HFF-Myc (cell line): ENCODE results near the gene CCDC172.
A peak's percentile ranks its signal among the peaks of the same experiment; 100 is the strongest.

Source experiments
- DNase-seq: peaks from one replicate; pipeline ENCODE4 v3.0.0-alpha.2; 2011; ENCODE audit warnings: low read depth; ENCODE audit errors: extremely low read depth
- H3K4me3 ChIP-seq: replicated peaks from 2 replicates; pipeline ENCODE4 v1.5.1; 2011; ENCODE audit warnings: low read depth, mild to moderate bottlenecking, control low read depth, low read length
- CTCF ChIP-seq: IDR thresholded peaks from 2 replicates; pipeline ENCODE4 v1.5.1; 2012; ENCODE audit warnings: mild to moderate bottlenecking, low read depth, low read length, control low read depth; ENCODE audit errors: missing control alignments

Gene CCDC172

DNA sequence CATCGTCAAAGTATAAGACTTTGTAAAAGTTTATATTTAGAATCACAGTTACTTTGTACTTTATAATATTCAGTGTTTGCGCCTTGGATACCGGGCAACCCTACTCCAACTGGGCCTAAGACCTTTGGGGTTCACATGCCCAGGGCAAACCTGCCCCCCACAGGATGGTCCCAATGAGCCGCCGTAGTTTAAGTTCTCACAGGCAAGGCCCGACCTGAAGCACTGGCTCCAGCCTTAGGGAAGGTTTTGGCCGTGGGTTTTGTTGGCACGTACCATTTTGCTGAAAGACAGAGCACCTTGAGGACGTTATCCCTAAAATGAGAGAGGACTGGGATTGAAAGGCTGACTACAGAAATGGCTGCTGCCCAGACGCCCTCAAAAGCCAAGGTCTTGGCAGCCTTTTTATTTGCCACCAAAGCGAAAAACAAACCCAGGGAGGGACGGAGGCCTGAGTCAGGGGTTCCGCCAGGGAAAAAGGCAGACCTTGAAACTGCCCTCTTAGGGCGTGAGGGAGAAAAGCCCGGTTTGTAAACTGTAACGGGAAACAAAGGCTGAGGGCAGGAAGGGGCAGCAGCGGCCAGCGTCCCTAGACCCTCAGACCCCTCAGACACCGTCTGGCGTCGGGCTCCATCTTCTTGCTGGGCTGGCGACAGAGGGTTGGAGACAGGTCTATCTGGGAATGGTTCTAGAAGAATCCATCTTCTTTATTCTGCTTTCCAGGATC, at the start of gene CCDC172:
CCDC172 (plus strand) TSS at position 222 of the 724 bp plus-strand sequence. CDS start 564 bp downstream, outside the sequence.
- H3K4me3 ChIP-seq: no peak within 1 kb of the TSS

DNA sequence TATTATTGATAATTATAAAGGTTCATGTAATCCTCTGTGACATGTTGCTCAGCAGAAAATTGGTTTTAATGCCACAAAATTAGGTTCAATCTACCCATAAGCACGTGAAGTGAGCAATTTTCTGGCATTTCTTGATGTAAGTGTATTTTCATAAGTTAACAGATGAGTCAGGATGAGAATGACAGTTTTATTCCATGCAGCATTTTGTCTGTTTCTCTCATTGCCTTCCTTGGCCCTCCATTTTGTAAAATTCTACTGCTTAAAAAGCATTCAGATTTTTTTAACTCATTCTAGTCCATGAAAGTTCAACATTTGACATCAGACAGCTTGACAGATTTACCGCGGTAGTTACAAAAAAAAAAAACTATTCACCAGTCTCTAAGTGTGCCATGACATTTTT, 47.3 kb upstream of the CCDC172 start:
- H3K4me3 ChIP-seq: no peak overlapping the region
- TF ChIP-seq CTCF: no peak
- no peak for DNase-seq

More for the DNA sequence above, at the start of gene CCDC172:
- TF ChIP-seq CTCF: no peak
- no peak for DNase-seq

DNA sequence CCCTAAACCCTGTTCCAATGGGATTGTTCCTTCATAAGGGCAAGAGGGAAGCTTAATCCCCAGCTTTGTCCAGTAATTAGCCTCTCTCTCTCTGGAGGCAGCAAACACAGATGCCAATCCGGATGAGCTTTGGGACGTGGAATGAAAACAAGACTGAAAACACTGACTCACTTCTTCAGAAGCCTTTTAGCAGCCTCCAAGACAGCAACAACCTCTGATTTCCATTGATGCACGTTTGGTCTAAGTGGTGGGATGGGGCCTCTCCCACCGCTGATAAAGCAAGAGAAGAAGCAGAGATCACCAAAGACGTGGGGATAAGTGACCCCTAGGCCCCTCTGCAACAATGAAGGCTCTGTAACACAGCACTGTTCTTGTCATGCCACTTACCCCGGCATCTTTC, 45.4 kb upstream of the CCDC172 start:
- no peak for TF ChIP-seq CTCF
- H3K4me3 ChIP-seq: no peak overlapping the region
- no peak for DNase-seq

DNA sequence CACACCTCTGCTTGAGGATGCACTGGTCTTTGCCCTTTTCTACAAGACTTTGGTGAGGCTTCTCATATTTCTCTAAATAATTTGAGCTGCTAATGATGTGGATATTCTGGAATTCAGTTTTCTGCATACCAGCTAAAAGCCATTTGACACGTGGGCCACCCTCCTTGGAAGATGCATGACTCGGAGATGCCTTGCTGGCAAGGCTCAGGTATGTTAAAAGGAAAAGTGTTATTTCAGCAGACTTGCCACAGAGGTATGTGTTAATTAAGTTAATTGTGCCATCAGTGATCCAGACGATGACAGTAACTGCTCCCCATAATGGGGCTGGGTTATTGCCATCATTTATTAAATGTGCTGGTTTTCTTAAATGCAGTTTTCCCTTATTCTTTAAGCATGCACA, 42.5 kb upstream of the CCDC172 start:
- no peak for TF ChIP-seq CTCF
- no peak for DNase-seq
- H3K4me3 ChIP-seq: no peak overlapping the region

GRCh38 chr10:116286626-116287200, 37.5 kb upstream of the CCDC172 start:
- no peak for DNase-seq
- no peak for TF ChIP-seq CTCF
- H3K4me3 ChIP-seq: no peak overlapping the region

GRCh38 chr10:116287906-116288501, 36.2 kb upstream of the CCDC172 start:
- no peak for DNase-seq
- TF ChIP-seq CTCF: peak; percentile 66
- no peak overlapping the region for H3K4me3 ChIP-seq
